Activated naive CD4-positive, alpha-beta T cell treated with anti-CD3 and anti-CD28 coated beads, Interleukin-2, amount 50 U/mL, for 16 hours (primary cell): ENCODE results near the gene CPNE4.

Experiments
- DNase-seq: peaks from one replicate; pipeline ENCODE4 v3.0.0-alpha.2; 2020

CPNE4 gene

DNA sequence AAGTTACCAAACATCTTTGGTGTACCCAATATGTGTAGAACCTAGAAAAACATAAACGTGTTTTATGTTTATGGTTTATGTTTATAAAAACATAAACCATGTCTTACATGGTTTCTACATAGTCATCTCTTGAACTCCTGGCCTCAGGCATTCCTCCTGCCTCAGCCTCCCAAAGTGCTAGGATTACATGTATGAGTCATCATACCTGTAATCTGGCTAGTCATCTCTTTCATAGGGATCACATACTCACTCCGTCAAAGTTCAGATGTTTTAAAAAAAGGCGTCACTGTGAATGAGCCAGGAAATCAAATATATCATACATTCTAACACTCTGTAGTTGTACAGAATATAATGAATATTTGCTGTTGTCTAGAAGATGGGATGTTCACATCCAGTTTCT is 178.6 kb downstream of the CPNE4 start:
- no peak for DNase-seq

DNA sequence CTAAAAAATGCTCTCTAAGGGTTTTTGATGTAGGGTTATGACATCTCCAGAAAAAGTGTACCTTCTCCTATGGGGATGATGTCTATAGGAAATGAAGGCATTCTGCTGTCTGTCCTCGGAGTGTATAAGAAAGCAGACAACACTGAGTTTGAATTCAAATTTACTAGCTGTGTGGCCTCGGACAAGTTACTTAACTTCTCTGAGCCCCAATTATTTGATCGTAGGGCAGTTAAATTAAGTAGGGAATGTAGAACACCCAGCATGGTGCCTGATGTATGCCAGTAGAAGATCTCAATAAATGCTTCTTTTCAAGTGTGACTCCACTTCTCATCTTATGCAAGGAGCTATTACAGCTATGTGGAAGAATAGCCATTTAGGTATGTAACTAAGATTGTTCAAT is 184.6 kb downstream of the CPNE4 start:
- no peak for DNase-seq

- no peak for DNase-seq
Observed at GRCh38 chr3:131849616-131850015, 185.2 kb downstream of the CPNE4 start.

GRCh38 chr3:131847966-131848510 is 186.8 kb downstream of the CPNE4 start:
- DNase-seq: no peak

DNA sequence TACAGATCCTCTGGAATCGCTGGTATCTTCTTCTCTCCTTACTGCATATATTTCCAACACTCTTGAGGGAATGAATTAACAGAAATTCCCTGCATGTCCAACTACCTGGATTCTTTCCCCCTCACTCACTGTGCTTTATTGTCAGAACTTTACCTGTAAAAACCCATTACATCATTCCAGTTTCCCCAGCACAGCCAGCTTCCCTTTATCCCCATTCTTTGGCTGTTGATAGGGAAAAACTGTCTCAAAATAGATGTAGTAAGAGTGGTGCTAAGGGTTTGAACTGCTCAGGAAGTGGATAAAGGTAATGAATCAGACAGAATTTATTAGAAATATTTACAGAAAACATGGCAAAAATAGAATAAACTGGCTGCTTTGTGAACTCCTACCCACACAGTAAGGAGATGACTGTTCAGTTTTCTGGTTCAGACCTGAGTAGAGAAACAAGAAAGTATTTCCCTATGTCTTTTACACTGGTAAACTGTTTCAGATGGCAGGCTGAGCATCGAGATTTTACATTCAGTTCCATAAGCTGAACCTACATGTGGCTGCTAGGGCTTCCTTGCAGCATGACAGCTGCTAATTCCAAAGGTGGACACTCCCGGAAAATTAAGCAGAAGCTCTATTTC is 188.4 kb downstream of the CPNE4 start:
- DNase-seq: no peak

DNA sequence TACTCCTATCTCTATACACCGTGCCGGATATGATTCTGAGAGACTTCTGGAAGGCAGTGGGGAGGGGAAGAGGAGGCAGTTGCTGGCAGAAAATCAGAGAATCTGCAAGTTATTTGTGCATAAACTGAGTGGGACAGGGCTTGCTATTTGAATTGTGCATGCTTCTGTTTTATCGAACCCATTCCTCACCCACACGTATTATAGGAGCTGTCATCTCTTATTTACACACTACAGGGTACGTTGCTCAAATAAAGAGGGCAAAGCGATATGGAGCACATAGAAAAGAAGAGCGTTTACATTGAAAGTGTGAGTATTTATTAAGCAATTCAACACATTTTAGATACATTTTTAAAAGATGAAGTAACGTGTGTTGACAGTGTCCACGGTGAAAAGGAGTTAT is 191.6 kb downstream of the CPNE4 start:
- no peak for DNase-seq

DNA sequence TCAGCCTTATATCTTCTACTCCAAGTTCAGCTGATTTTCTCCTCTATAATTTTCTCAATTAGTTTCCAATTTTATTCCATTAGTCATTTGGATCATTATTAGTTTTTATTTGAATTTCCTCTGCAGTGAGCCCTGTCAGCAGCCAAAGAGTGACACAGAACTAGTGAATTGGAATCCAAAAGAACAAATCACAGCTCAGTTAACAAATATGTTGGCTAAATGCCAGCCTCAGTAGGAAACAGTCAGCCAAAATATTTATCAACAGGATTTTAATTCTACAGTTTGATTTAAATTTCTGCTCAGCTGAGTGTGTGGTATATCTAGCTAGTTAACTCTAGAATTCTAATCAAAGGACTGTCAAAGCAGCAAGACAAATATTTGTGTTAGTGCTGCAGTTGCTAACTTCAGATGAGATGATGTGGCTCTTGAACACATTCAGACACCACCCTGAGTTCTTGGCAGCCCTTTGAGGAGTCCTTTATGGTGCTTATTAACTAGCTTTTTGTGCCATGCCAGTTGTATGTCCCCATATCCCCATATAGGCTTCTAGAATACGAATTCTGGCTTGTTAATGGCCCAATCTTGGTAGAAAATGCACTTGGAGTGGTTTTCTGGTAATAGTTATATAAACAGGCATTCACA is 194.5 kb downstream of the CPNE4 start:
- no peak for DNase-seq

GRCh38 chr3:131835906-131836305 is 198.9 kb downstream of the CPNE4 start:
- no peak for DNase-seq

GRCh38 chr3:131831608-131832007 is 203.2 kb downstream of the CPNE4 start:
- DNase-seq: no peak

DNA sequence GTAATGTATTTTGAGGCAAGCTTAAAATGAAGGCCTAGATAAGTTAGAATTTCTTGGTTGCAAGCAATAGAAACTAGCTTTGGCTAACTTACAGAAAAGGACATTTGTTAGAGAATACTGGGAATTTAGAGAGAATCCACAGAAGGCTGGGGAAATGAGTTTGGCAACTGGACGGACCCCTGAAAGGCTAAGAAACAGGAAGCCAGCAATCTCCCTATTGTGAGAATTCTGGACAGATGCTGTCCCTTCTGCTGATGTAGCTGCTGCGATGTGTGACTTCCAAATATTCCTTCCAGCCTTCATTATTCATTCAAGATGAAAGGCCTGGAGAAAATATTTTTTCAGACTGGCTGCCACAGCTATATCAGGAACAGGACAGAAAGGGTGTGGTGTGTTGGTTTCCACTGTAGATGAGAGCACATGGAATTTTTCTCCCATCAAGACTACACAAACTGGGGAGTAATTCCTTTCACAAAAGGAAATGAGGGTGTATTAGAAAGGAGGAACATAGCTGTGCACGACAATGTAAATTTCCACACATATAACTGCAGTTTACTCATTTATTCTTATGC is 213.5 kb downstream of the CPNE4 start:
- no peak for DNase-seq

DNA sequence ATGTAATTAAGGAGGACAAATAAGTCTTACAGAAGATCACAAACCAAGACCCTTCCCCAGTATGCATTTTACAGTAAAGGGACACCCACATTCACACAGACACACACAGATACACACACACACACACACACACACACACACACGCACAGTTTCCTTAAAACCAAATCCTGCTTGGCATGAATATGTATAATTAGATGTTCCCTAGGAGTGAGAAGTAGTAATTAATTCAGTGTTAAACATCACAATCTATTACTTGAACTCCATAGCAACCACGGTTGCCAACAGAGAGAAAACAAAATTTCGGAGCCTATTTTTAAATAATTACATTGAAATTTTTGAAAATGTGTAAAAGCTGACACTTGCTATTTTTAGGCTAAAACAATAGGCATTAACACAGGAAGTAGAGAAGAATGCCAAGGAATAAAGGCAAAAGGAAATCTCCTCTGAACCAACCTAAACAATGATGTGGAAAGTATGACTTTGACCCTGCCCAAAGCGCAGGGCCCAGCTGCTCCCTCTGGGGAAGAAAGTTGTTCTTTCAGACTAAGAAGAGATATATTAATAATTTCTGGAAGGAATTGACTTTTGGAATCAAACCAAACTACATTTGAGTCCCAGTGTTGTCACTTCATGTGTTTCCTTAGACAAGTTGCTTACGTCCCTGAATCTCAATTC is 215.3 kb downstream of the CPNE4 start:
- DNase-seq: no peak

DNA sequence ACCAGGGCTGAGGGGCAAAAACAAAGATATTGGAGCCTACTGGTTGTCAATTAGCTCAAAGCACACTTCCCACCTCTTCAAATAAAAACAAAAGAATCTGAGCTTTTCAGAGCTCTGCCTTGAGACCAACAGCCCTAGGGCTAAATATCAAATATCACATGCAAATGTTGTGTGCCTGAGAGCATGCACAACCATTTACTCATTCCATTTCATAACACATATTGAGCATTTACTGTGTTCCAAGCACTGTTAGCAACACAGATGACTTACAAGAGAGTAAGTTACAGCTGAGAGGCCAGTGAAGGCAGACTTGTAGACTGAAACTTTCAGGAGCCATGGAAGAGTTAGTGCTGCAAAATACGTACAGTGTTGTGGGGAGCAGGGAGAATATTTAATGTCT is 222.4 kb downstream of the CPNE4 start:
- no peak for DNase-seq

GRCh38 chr3:131811481-131811880 is 223.3 kb downstream of the CPNE4 start:
- DNase-seq: no peak

GRCh38 chr3:131807822-131808221 is 227.0 kb downstream of the CPNE4 start:
- DNase-seq: no peak

GRCh38 chr3:131806736-131807135 is 228.1 kb downstream of the CPNE4 start:
- DNase-seq: no peak

DNA sequence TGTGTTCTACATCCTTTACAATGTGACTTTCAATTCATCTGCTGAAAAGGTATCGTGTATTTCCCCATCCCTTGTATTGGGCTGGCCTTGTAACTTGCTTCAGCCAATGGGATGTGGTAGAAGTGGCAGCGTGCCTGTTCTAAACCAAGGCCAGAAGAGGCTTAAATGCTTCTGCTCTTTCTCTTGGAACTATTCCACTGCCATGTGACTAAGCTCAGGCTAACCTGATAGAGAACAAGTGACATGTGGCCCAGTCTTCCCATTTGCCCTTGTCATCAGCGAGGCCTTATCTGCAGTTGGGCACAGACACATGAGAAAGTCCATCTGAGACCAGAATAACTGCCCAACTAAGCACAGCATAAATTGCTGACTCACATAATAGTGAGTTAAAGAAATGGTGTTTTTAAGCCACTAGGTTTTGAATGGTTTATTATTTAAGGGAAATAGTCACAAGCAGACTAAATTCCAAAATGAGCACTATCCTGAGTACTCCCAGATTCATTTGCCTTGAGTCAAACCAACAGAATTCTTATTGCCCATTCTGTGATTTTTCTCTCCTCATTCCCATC is 230.2 kb downstream of the CPNE4 start:
- no peak for DNase-seq

DNA sequence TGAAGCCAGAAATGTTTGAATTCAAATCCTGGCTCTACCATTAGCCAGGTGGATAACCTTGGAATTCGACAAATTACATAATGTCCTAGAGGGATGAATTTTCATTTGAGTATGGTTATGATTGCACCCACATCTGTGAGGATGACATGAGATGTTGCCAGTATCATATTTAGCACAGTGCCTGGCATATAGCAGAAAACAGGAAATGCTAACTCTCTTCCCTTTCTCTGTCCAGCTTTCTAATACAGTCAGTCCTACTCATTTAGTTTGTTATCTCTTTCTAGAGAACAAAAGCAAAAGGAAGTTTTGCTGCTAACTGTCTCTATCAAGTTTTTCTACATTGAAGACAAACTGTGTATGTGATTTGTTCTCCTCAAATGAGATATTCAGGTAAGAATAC is 231.7 kb downstream of the CPNE4 start:
- no peak for DNase-seq

GRCh38 chr3:131802029-131802428 is 232.8 kb downstream of the CPNE4 start:
- no peak for DNase-seq

GRCh38 chr3:131801566-131801965 is 233.2 kb downstream of the CPNE4 start:
- DNase-seq: no peak

DNA sequence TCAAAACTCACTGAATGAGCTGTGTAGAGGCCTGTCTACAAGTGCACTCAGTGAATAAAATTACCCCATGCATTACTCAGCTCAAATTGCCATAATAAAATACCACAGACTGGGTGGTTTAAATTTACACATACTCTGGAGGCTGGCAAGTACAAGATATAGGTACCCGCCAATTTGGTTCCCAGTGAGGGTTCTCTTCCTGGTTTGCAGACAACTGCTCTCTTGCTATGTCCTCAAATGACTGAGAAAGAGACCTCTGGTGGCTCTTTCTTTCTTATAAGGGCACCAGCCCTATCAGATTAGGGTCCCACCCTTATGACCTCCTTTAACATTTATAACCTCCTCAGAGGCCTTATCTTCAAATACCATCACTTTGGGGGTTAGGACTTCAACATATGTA is 237.0 kb downstream of the CPNE4 start:
- DNase-seq: no peak

DNA sequence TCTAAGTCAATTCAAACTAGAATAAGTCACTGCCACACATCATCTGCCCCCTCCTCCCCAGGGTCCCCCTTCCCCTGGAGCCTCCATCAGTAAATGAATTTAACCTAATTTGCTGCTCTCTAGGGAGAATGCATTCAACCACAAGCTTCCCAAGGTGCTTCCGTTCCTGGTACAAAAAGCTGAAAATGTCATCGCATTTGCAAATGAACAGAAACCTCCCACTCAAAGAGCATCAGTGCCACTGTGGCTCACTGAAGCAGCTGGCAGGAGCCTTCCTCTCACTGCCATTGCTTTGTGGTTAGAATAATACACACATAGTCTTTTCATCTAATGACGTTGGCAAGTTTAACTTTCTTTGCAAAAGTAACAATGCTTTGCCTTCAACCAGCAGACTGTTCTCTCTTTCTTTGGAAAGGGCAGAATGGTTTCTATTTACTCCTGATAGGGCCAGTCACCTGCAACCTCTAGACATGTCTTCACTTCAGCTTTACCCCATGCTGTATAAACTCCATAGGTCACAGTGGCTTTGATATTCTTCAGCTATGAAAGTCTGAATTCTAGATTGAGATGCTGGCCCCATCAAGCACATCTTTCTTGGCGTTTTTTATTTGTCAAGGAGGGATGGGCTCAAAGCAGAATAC is 238.1 kb downstream of the CPNE4 start:
- no peak for DNase-seq

GRCh38 chr3:131796111-131796510 is 238.7 kb downstream of the CPNE4 start:
- no peak for DNase-seq
